ENCODE data around the gene RBBP9.

DNA sequence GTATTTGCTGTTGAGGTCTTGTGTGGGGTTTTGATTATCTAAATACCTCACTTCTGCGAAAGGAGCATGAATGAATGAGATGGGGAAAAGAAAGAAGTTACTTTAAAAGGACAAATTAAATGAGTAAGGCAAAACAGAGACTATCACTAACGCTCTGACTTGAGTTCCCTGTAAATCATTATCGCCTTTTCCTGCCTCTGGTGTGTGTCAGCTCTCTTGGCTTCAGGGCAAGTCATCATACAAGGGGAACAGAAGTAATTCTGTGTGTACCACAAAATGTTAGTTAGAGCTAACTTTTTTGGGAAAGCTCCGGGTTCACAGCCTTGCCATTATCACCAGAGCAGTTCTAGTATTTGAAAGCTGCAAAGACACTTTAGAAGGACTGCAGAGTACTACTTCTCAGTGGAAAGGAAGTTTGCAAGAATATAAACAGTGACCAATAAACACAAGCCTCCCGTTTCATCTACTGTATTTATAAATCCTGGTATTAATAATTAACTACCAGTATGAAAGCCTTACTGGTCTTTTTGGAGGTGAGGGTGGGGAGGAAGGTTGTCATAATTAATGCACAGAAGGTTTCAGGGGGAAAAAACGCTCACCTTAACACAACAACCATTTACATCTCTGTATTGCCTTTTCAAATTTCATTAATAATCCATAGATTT, 31.4 kb downstream of the RBBP9 start:
- TF ChIP-seq RAD21 (IDR thresholded peaks at IDR 0.05) (no peak), GABPA (IDR thresholded peaks at IDR 0.05 in 1 of 2, conservative IDR thresholded peaks at IDR 0.05 in 1 of 2) (no peak), YY1 (IDR thresholded peaks at IDR 0.05) (no peak), RXRA (IDR thresholded peaks at IDR 0.05) (no peak), SP1 (IDR thresholded peaks at IDR 0.05) (no peak), EGR1 (IDR thresholded peaks at IDR 0.05; ENCODE audit: low read depth in 2 of 2) (no peak), TAF1 (conservative IDR thresholded peaks at IDR 0.05) (no peak), HNF4A (conservative IDR thresholded peaks at IDR 0.05) (no peak), JUND (IDR thresholded peaks at IDR 0.05) (no peak)
- TF ChIP-seq, protein P1, sequence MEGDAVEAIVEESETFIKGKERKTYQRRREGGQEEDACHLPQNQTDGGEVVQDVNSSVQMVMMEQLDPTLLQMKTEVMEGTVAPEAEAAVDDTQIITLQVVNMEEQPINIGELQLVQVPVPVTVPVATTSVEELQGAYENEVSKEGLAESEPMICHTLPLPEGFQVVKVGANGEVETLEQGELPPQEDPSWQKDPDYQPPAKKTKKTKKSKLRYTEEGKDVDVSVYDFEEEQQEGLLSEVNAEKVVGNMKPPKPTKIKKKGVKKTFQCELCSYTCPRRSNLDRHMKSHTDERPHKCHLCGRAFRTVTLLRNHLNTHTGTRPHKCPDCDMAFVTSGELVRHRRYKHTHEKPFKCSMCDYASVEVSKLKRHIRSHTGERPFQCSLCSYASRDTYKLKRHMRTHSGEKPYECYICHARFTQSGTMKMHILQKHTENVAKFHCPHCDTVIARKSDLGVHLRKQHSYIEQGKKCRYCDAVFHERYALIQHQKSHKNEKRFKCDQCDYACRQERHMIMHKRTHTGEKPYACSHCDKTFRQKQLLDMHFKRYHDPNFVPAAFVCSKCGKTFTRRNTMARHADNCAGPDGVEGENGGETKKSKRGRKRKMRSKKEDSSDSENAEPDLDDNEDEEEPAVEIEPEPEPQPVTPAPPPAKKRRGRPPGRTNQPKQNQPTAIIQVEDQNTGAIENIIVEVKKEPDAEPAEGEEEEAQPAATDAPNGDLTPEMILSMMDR (IDR thresholded peaks at IDR 0.05; ENCODE audit: low read depth, low read length, missing input control), result no peak
- TF ChIP-seq, protein P2, sequence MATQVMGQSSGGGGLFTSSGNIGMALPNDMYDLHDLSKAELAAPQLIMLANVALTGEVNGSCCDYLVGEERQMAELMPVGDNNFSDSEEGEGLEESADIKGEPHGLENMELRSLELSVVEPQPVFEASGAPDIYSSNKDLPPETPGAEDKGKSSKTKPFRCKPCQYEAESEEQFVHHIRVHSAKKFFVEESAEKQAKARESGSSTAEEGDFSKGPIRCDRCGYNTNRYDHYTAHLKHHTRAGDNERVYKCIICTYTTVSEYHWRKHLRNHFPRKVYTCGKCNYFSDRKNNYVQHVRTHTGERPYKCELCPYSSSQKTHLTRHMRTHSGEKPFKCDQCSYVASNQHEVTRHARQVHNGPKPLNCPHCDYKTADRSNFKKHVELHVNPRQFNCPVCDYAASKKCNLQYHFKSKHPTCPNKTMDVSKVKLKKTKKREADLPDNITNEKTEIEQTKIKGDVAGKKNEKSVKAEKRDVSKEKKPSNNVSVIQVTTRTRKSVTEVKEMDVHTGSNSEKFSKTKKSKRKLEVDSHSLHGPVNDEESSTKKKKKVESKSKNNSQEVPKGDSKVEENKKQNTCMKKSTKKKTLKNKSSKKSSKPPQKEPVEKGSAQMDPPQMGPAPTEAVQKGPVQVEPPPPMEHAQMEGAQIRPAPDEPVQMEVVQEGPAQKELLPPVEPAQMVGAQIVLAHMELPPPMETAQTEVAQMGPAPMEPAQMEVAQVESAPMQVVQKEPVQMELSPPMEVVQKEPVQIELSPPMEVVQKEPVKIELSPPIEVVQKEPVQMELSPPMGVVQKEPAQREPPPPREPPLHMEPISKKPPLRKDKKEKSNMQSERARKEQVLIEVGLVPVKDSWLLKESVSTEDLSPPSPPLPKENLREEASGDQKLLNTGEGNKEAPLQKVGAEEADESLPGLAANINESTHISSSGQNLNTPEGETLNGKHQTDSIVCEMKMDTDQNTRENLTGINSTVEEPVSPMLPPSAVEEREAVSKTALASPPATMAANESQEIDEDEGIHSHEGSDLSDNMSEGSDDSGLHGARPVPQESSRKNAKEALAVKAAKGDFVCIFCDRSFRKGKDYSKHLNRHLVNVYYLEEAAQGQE (IDR thresholded peaks at IDR 0.05), result no peak
- TF ChIP-seq, protein P3, sequence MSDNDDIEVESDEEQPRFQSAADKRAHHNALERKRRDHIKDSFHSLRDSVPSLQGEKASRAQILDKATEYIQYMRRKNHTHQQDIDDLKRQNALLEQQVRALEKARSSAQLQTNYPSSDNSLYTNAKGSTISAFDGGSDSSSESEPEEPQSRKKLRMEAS (IDR thresholded peaks at IDR 0.05), result no peak
- TF ChIP-seq, protein P4, sequence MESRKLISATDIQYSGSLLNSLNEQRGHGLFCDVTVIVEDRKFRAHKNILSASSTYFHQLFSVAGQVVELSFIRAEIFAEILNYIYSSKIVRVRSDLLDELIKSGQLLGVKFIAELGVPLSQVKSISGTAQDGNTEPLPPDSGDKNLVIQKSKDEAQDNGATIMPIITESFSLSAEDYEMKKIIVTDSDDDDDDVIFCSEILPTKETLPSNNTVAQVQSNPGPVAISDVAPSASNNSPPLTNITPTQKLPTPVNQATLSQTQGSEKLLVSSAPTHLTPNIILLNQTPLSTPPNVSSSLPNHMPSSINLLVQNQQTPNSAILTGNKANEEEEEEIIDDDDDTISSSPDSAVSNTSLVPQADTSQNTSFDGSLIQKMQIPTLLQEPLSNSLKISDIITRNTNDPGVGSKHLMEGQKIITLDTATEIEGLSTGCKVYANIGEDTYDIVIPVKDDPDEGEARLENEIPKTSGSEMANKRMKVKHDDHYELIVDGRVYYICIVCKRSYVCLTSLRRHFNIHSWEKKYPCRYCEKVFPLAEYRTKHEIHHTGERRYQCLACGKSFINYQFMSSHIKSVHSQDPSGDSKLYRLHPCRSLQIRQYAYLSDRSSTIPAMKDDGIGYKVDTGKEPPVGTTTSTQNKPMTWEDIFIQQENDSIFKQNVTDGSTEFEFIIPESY (IDR thresholded peaks at IDR 0.05), result no peak
